ENCODE data around the gene FHIT.

The FHIT gene

DNA sequence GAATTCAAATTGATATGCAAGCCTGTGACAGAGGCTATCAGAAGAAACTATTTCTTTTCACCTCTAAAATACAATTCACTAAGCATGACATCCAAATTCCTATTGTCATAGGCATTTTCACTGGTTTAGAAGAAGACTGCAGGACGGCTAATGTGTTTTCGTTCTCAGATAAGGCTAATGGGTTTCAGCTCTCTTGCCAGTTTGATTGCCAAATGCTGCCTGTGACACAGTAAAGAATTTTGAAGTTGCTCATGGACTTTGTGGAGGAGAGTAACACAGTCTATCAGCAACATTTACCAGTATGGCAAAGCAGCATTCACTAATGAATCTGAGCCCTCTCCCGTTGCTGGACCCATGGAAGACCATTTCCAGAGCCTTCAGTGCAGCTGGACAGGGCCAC, 948.1 kb downstream of the FHIT start:
- Histone ChIP-seq H3K27me3 (ENCODE audit: control insufficient read depth, low read length) (no peaks in the 10 kb centered on the region), H3K4me1 (ENCODE audit: control insufficient read depth, low read length) (no peaks in the 10 kb centered on the region), H3K9me2 (replicated peaks; ENCODE audit: control insufficient read depth, low read length) (no peaks in the 10 kb centered on the region), H4K20me1 (ENCODE audit: control insufficient read depth, insufficient read depth, low read depth, low read length) (no peaks in the 10 kb centered on the region), H3K79me2 (ENCODE audit: control insufficient read depth, low read length) (no peaks in the 10 kb centered on the region), H3K9me3 (ENCODE audit: control insufficient read depth, insufficient read depth, low read length) (no peaks in the 10 kb centered on the region), H3K4me3 (ENCODE audit: low read length) (no peak overlapping the region), H3F3A (ENCODE audit: control insufficient read depth, insufficient read depth) (no peaks in the 10 kb centered on the region), H3K36me3 (ENCODE audit: control insufficient read depth, low read length) (no peaks in the 10 kb centered on the region), H3K4me2 (ENCODE audit: low read length) (no peak overlapping the region), H3K27ac (ENCODE audit: low read depth, low read length) (no peak overlapping the region)
- TF ChIP-seq EZH2phosphoT487 (IDR thresholded peaks at IDR 0.05; ENCODE audit: borderline replicate concordance, low read length): no peak
- TF ChIP-seq CTCF (IDR thresholded peaks at IDR 0.05; ENCODE audit: low read depth, low read length, poor library complexity, severe bottlenecking): no peak

GRCh38 chr3:60301142-60301541, 950.1 kb downstream of the FHIT start:
- TF ChIP-seq CTCF (IDR thresholded peaks at IDR 0.05; ENCODE audit: low read depth, low read length, poor library complexity, severe bottlenecking) (no peak), EZH2phosphoT487 (IDR thresholded peaks at IDR 0.05; ENCODE audit: borderline replicate concordance, low read length) (no peak)
- H4K20me1 ChIP-seq (ENCODE audit: control insufficient read depth, insufficient read depth, low read depth, low read length): no peaks in the 10 kb centered on the region
- no peaks in the 10 kb centered on the region for H3K27me3 ChIP-seq (ENCODE audit: control insufficient read depth, low read length)
- H3F3A ChIP-seq (ENCODE audit: control insufficient read depth, insufficient read depth): no peaks in the 10 kb centered on the region
- H3K36me3 ChIP-seq (ENCODE audit: control insufficient read depth, low read length): no peaks in the 10 kb centered on the region
- H3K9me3 ChIP-seq (ENCODE audit: control insufficient read depth, insufficient read depth, low read length): no peaks in the 10 kb centered on the region
- no peaks in the 10 kb centered on the region for H3K4me1 ChIP-seq (ENCODE audit: control insufficient read depth, low read length)
- no peaks in the 10 kb centered on the region for H3K79me2 ChIP-seq (ENCODE audit: control insufficient read depth, low read length)
- no peak overlapping the region for H3K27ac ChIP-seq (ENCODE audit: low read depth, low read length)
- no peaks in the 10 kb centered on the region for H3K9me2 ChIP-seq (replicated peaks; ENCODE audit: control insufficient read depth, low read length)
- H3K4me2 ChIP-seq (ENCODE audit: low read length): no peak overlapping the region
- no peak overlapping the region for H3K4me3 ChIP-seq (ENCODE audit: low read length)

DNA sequence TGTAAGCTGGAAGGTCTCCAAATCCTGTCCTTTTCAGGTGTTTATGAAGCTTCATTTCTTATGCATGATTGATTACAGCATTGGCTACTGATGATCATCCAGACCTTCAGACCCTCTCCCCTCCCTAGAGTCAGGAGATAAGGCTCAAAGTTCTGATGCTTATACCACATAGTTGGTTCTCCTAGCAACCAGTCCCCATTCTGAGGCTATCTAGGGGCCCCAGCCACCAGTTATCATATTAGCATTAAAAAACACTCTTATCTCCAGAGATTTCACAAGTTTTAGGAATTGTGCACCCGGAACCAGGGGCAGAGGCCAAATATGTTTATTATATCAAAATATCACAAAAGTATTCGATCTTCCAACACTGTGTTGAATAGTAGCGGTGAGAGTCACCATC, 953.1 kb downstream of the FHIT start:
- no peak overlapping the region for H3K4me3 ChIP-seq (ENCODE audit: low read length)
- H3K79me2 ChIP-seq (ENCODE audit: control insufficient read depth, low read length): no peaks in the 10 kb centered on the region
- H3F3A ChIP-seq (ENCODE audit: control insufficient read depth, insufficient read depth): no peaks in the 10 kb centered on the region
- TF ChIP-seq EZH2phosphoT487 (IDR thresholded peaks at IDR 0.05; ENCODE audit: borderline replicate concordance, low read length): no peak
- TF ChIP-seq CTCF (IDR thresholded peaks at IDR 0.05; ENCODE audit: low read depth, low read length, poor library complexity, severe bottlenecking): no peak
- no peaks in the 10 kb centered on the region for H4K20me1 ChIP-seq (ENCODE audit: control insufficient read depth, insufficient read depth, low read depth, low read length)
- no peaks in the 10 kb centered on the region for H3K4me1 ChIP-seq (ENCODE audit: control insufficient read depth, low read length)
- H3K4me2 ChIP-seq (ENCODE audit: low read length): no peak overlapping the region
- H3K36me3 ChIP-seq (ENCODE audit: control insufficient read depth, low read length): no peaks in the 10 kb centered on the region
- no peaks in the 10 kb centered on the region for H3K9me2 ChIP-seq (replicated peaks; ENCODE audit: control insufficient read depth, low read length)
- no peaks in the 10 kb centered on the region for H3K9me3 ChIP-seq (ENCODE audit: control insufficient read depth, insufficient read depth, low read length)
- H3K27ac ChIP-seq (ENCODE audit: low read depth, low read length): no peak overlapping the region
- H3K27me3 ChIP-seq (ENCODE audit: control insufficient read depth, low read length): no peaks in the 10 kb centered on the region

DNA sequence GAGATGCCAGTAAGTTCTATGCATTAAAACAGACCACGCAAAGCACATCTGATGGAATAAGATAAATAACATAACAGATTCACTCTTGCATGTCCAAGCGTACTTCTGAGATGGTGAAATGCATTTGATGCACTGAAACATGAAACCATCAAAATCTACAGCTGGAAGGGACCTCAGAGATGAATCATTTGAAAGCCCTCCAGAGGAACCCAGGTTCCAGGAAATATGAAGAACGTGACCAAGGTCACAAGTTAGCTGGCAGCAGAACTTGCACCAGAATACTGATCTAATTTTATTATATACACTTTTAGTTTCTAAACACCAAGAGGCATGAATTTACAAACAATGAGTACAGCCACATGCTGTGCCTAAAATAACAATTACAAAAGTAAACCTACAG, 957.1 kb downstream of the FHIT start:
- no peaks in the 10 kb centered on the region for H3K36me3 ChIP-seq (ENCODE audit: control insufficient read depth, low read length)
- no peaks in the 10 kb centered on the region for H3K9me2 ChIP-seq (replicated peaks; ENCODE audit: control insufficient read depth, low read length)
- H3F3A ChIP-seq (ENCODE audit: control insufficient read depth, insufficient read depth): no peaks in the 10 kb centered on the region
- H3K4me2 ChIP-seq (ENCODE audit: low read length): no peak overlapping the region
- no peaks in the 10 kb centered on the region for H4K20me1 ChIP-seq (ENCODE audit: control insufficient read depth, insufficient read depth, low read depth, low read length)
- no peaks in the 10 kb centered on the region for H3K9me3 ChIP-seq (ENCODE audit: control insufficient read depth, insufficient read depth, low read length)
- no peak overlapping the region for H3K27ac ChIP-seq (ENCODE audit: low read depth, low read length)
- H3K4me1 ChIP-seq (ENCODE audit: control insufficient read depth, low read length): no peaks in the 10 kb centered on the region
- H3K4me3 ChIP-seq (ENCODE audit: low read length): no peak overlapping the region
- TF ChIP-seq EZH2phosphoT487 (IDR thresholded peaks at IDR 0.05; ENCODE audit: borderline replicate concordance, low read length) (no peak), CTCF (IDR thresholded peaks at IDR 0.05; ENCODE audit: low read depth, low read length, poor library complexity, severe bottlenecking) (no peak)
- H3K79me2 ChIP-seq (ENCODE audit: control insufficient read depth, low read length): no peaks in the 10 kb centered on the region
- no peaks in the 10 kb centered on the region for H3K27me3 ChIP-seq (ENCODE audit: control insufficient read depth, low read length)
